Measurements from ENCODE around the gene TNFRSF18.

- TF ChIP-seq POLR2A (IDR thresholded peaks at IDR 0.05; ENCODE audit: low read depth, low read length) (no peak), POLR2AphosphoS5 (IDR thresholded peaks at IDR 0.05; ENCODE audit: low read depth, low read length) (no peak)
These were observed 46.0 kb downstream of the TNFRSF18 start for GRCh38 chr1:1160281-1160930.

All from GM12892 (cell line).